ENCODE data around the gene RBFOX2. TPM values are rescaled to one million over a fixed set of nuclear protein-coding genes. Genes with fewer than 3 reads are reported as not detected.

Gene RBFOX2
- total and polyA plus RNA-seq, 2 donors (not counting 3 experiments of a cell fraction or from before 2014, with no cell fraction given), result 125 to 142 TPM

GRCh38 chr22:35754761-35755160 is 273.9 kb downstream of the RBFOX2 start:
- no TSS peak for BruUV-seq (replicated peaks)
- ChIA-PET POLR2A (no interaction called here), CTCF (interaction anchor here (1.3 kb wide), 1 partner anchor 86 kb away, joined by 3 read pairs; no protein-coding TSS in a partner anchor)
- H3K27ac ChIP-seq (ENCODE audit: insufficient read depth, low read depth, low read length), result no peak overlapping the region
- H4K20me1 ChIP-seq (replicated peaks; ENCODE audit: control insufficient read depth, extremely low read depth, insufficient read depth, low read length), result no peaks in the 10 kb centered on the region
- peaks cover 8 to 13% of the 10 kb centered on the region in 2 experiments for H3K36me3 ChIP-seq (ENCODE audit: control insufficient read depth in 2 of 2, extremely low read depth in 1 of 2, insufficient read depth in 2 of 2, low read length in 2 of 2)
- dilution Hi-C loops (cut with MboI; ENCODE audit: extremely low pct_ligation_motif_present, low sequenced_read_pairs), result loop anchor here (10.0 kb wide), 1 partner anchor 280 kb away; no protein-coding TSS in a partner anchor
- H2AFZ ChIP-seq (ENCODE audit: low read depth, low read length), result no peak overlapping the region
- H3K4me1 ChIP-seq (ENCODE audit: control insufficient read depth, extremely low read depth, insufficient read depth, low read length), result no peaks in the 10 kb centered on the region
- no peaks in the 10 kb centered on the region for H3K27me3 ChIP-seq (ENCODE audit: control insufficient read depth in 2 of 2, insufficient read depth in 2 of 2, low read length in 2 of 2)
- H3K9me1 ChIP-seq (replicated peaks; ENCODE audit: control insufficient read depth, extremely low read depth, insufficient read depth, low read length), result no peaks in the 10 kb centered on the region
- no peaks in the 10 kb centered on the region for H3K79me2 ChIP-seq (ENCODE audit: control insufficient read depth, insufficient read depth, low read length)
- H3K4me2 ChIP-seq (ENCODE audit: insufficient read depth, low read length), result no peak overlapping the region
- H3K9ac ChIP-seq (replicated peaks; ENCODE audit: extremely low read depth, insufficient read depth, low read length), result no peak overlapping the region
- intact Hi-C loops (cut with micrococcal nuclease), result loop anchor here (10.0 kb wide), 1 partner anchor 370 kb away; no protein-coding TSS in a partner anchor
- DNase-seq (ENCODE audit: low read depth, low spot score) (no peak), FAIRE-seq (no peak)
- TF ChIP-seq JUN (IDR thresholded peaks at IDR 0.05; ENCODE audit: borderline replicate concordance, insufficient read depth, insufficient read length, low read depth) (no peak), MYC (IDR thresholded peaks at IDR 0.05; ENCODE audit: low read depth, low read length) (no peak), GATA2 (IDR thresholded peaks at IDR 0.05; ENCODE audit: insufficient read depth, insufficient read length, low read depth, low read length) (no peak), POLR2A (IDR thresholded peaks at IDR 0.05; ENCODE audit: low read depth, low read length) (no peak), FOS (IDR thresholded peaks at IDR 0.05; ENCODE audit: borderline replicate concordance, insufficient read depth, low read length) (no peak), MAX (IDR thresholded peaks at IDR 0.05; ENCODE audit: insufficient read depth, insufficient read length) (no peak), POLR2AphosphoS5 (IDR thresholded peaks at IDR 0.05; ENCODE audit: insufficient read depth, low read depth, low read length) (no peak), EZH2 (IDR thresholded peaks at IDR 0.05; ENCODE audit: borderline replicate concordance, low read depth, low read length, severe bottlenecking) (no peak)
- TF ChIP-seq, protein P1, sequence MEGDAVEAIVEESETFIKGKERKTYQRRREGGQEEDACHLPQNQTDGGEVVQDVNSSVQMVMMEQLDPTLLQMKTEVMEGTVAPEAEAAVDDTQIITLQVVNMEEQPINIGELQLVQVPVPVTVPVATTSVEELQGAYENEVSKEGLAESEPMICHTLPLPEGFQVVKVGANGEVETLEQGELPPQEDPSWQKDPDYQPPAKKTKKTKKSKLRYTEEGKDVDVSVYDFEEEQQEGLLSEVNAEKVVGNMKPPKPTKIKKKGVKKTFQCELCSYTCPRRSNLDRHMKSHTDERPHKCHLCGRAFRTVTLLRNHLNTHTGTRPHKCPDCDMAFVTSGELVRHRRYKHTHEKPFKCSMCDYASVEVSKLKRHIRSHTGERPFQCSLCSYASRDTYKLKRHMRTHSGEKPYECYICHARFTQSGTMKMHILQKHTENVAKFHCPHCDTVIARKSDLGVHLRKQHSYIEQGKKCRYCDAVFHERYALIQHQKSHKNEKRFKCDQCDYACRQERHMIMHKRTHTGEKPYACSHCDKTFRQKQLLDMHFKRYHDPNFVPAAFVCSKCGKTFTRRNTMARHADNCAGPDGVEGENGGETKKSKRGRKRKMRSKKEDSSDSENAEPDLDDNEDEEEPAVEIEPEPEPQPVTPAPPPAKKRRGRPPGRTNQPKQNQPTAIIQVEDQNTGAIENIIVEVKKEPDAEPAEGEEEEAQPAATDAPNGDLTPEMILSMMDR (IDR thresholded peaks at IDR 0.05; ENCODE audit: extremely low read depth in 1 of 2, insufficient read depth in 1 of 2, low read depth in 1 of 2, low read length in 2 of 2), result no peak
- no peaks in the 10 kb centered on the region for H3K9me3 ChIP-seq (replicated peaks; ENCODE audit: control insufficient read depth, insufficient read depth, low read length)
- no peak overlapping the region for H3K4me3 ChIP-seq (replicated peaks in 1 of 3; ENCODE audit: insufficient read depth in 1 of 3, low read depth in 1 of 3, low read length in 3 of 3)
